Myometrial cell (primary cell): ENCODE results near the gene HDDC3. TPM values are rescaled to one million over a fixed set of nuclear protein-coding genes. Genes with fewer than 3 reads are reported as not detected.

Experiments
- total RNA-seq: library from RNA; depleted of rRNA; stranded (reverse); fragments of >200 nt; gene quantifications from 2 replicates; pipeline ENCODE4 v1.2.3, GENCODE V29; 2015

The HDDC3 gene
- 9.2 and 20.7 TPM in 2 replicates for total RNA-seq

GRCh38 chr15:90931828-90932659, at the start of gene HDDC3:
Gene HDDC3, minus strand, starts transcription at chr15:90932549. Its CDS starts 9 bp downstream, at chr15:90932540.

GRCh38 chr15:90954712-90955623, 22.6 kb upstream of the HDDC3 start, which contains the start of gene RCCD1:
Gene RCCD1, plus strand, starts transcription at chr15:90954884. Its CDS starts 1,851 bp downstream, at chr15:90956735.

GRCh38 chr15:90934949-90935751, 2.8 kb upstream of the HDDC3 start, which contains the start of gene UNC45A:
Gene UNC45A, plus strand, starts transcription at chr15:90935285. Its CDS starts 40 bp downstream, at chr15:90935325.

GRCh38 chr15:90902840-90903732, 29.3 kb downstream of the HDDC3 start, which contains the start of gene MAN2A2:
Gene MAN2A2, plus strand, starts transcription at chr15:90903302. Its CDS starts 906 bp downstream, at chr15:90904208.

GRCh38 chr15:90883976-90884718, 48.2 kb downstream of the HDDC3 start, which contains the start of gene FES:
Gene FES, plus strand, starts transcription at chr15:90884504. Its CDS starts 542 bp downstream, at chr15:90885046.

Other genes starting within 250 kb of the HDDC3 start
- 5.7 and 7.5 TPM in 2 replicates for gene BLM, start 215.2 kb downstream of the HDDC3 start, total RNA-seq
- 75.8 and 82.8 TPM in 2 replicates for gene FURIN, start 64.0 kb downstream of the HDDC3 start, total RNA-seq
- 42.9 and 46.1 TPM in 2 replicates for gene FES, start 48.0 kb downstream of the HDDC3 start, total RNA-seq
- gene MAN2A2, start 29.2 kb downstream of the HDDC3 start, total RNA-seq: 15.3 and 17.4 TPM in 2 replicates
- 54.1 and 55.4 TPM in 2 replicates for gene UNC45A, start 2.7 kb upstream of the HDDC3 start, total RNA-seq
- gene RCCD1, start 22.3 kb upstream of the HDDC3 start, total RNA-seq: 22.0 and 22.8 TPM in 2 replicates
- gene PRC1, start 62.0 kb upstream of the HDDC3 start, total RNA-seq: 167 and 190 TPM in 2 replicates
- 15.0 and 16.0 TPM in 2 replicates for gene VPS33B, start 90.0 kb upstream of the HDDC3 start, total RNA-seq
- not detected in 2 replicates for gene SV2B, start 167.7 kb upstream of the HDDC3 start, total RNA-seq